SK-N-MC (cell line): ENCODE measurements around the gene BRAF.
"Not testable (repeated sequence)": the region's sequence is repeated elsewhere in the genome, so short reads cannot be mapped to it uniquely, and the experiment has no call there.

ENCODE experiments used
- DNase-seq: peaks from one replicate; pipeline ENCODE4 v3.0.0-alpha.2; 2011; ENCODE audit warnings: low read depth, low spot score
- H3K27ac ChIP-seq: fragments of 200-600 bp; sonication (generic); 2 replicates; pipeline ENCODE4 v1.5.1; 2016; ENCODE audit warnings: mixed run types
- H3K36me3 ChIP-seq: fragments of 200-600 bp; sonication (generic); 2 replicates; pipeline ENCODE4 v1.6.1; 2017; ENCODE audit warnings: antibody characterized with exemption, low read length, mixed read lengths; ENCODE audit not compliant: insufficient read depth
- H3K4me3 ChIP-seq: fragments of 200-600 bp; sonication (generic); 2 replicates; pipeline ENCODE4 v1.5.1; 2016
- H3K9ac ChIP-seq: fragments of 200-600 bp; sonication (generic); 2 replicates; pipeline ENCODE4 v1.8.0; 2017; ENCODE audit warnings: mixed run types, mixed read lengths; ENCODE audit not compliant: insufficient read length
- H3K9me3 ChIP-seq: fragments of 200-600 bp; sonication (generic); 2 replicates; pipeline ENCODE4 v1.6.1; 2017; ENCODE audit warnings: low read depth, mild to moderate bottlenecking, antibody characterized with exemption, low read length, moderate library complexity, mixed read lengths
- EZH2 ChIP-seq: fragments of 200-600 bp; sonication (generic); IDR thresholded peaks from one replicate; pipeline ENCODE4 v1.6.1; 2017; ENCODE audit warnings: antibody characterized with exemption
- FOXP2 ChIP-seq: optimal IDR thresholded peaks from 2 replicates; pipeline ENCODE3; 2011; ENCODE audit warnings: mild to moderate bottlenecking, moderate library complexity; ENCODE audit not compliant: insufficient read depth; ENCODE audit errors: extremely low read length, control extremely low read depth
- POLR2AphosphoS5 ChIP-seq: IDR thresholded peaks from 2 replicates; pipeline ENCODE4 v1.6.1; 2012; ENCODE audit warnings: mild to moderate bottlenecking, low read depth, low read length, borderline replicate concordance

Gene BRAF

GRCh38 chr7:140681766-140682165 lies 243.0 kb downstream of the BRAF start:
- no peaks in the 10 kb centered on the region for H3K9me3 ChIP-seq

GRCh38 chr7:140680886-140681285 lies 243.8 kb downstream of the BRAF start:
- no peak overlapping the region for H3K9ac ChIP-seq
- H3K27ac ChIP-seq: no peak overlapping the region
- TF ChIP-seq POLR2AphosphoS5: no peak
- TF ChIP-seq FOXP2: no peak
- TF ChIP-seq EZH2: no peak
- no peaks in the 10 kb centered on the region for H3K9me3 ChIP-seq
- no peak for DNase-seq
- H3K36me3 ChIP-seq: peaks cover 14% of the 10 kb centered on the region
- H3K4me3 ChIP-seq: no peak overlapping the region

More at GRCh38 chr7:140681766-140682165, 243.0 kb downstream of the BRAF start:
- no peak for DNase-seq
- Histone ChIP-seq H3K27ac (no peak overlapping the region), H3K36me3 (peaks cover 10% of the 10 kb centered on the region), H3K9ac (no peak overlapping the region), H3K4me3 (no peak overlapping the region)
- TF ChIP-seq EZH2 (no peak), FOXP2 (no peak)

GRCh38 chr7:140679186-140679585 lies 245.5 kb downstream of the BRAF start:
- Histone ChIP-seq H3K4me3 (no peak overlapping the region), H3K9ac (no peak overlapping the region), H3K9me3 (no peaks in the 10 kb centered on the region), H3K27ac (no peak overlapping the region), H3K36me3 (peaks cover 14% of the 10 kb centered on the region)
- TF ChIP-seq FOXP2: no peak
- TF ChIP-seq EZH2: no peak
- no peak for TF ChIP-seq POLR2AphosphoS5
- no peak for DNase-seq

DNA sequence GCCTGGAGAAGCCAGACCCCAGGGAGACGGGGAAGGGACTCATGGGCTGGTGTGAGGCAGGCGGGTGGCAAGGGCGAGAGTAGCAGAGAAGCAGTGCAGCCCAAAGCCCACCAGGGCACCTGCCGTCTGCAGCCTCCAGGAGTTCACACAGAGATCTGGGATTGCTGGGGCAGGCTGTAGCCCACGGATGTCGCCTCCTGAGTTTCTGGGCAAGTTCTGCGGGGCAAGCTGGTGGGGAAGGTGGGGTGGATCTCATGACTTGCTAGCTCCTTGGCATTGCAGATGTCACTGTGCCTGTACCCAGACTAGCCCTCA lies 246.0 kb downstream of the BRAF start:
- Histone ChIP-seq H3K36me3 (peaks cover 14% of the 10 kb centered on the region), H3K9me3 (no peaks in the 10 kb centered on the region), H3K9ac (no peak overlapping the region), H3K27ac (no peak overlapping the region), H3K4me3 (no peak overlapping the region)
- DNase-seq: no peak
- no peak for TF ChIP-seq POLR2AphosphoS5
- TF ChIP-seq EZH2: no peak
- TF ChIP-seq FOXP2: no peak

DNA sequence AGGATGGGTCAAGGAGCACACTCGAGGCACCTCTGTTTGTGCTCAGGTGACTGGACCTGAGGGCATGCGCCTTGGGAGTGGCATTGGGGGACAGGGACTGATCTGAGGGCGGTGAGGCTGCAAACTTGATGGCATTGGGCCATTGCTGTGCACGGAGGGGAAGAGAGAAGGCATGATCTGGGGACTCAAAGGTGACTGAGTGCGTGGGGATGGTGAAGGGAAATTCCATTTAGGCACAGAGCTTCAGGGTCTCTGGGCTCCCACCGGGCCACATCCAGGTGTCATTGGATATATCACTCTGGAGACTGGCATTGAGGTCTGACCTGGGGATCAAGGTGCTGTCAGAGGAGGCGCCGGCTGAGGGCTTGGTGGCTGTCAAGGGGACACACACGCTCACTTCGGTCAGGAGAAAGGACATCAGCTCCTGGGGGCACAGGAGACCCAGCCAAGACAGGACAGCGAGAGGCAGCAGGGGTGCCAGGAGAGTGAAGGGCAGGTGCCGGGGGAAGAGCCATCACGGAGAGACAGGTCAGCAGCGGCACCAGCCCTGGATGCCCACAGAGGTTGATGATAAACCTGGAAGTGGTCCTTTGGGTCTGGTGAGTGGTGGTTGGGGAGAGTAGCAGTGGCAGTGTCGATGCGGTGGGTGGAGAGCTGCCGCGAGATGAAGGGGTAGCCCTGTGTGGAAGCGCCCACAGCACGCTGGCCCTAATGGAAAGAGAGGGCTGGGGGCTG lies 246.5 kb downstream of the BRAF start:
- DNase-seq: no peak
- Histone ChIP-seq H3K36me3 (peaks cover 14% of the 10 kb centered on the region), H3K27ac (no peak overlapping the region), H3K4me3 (no peak overlapping the region), H3K9ac (no peak overlapping the region), H3K9me3 (no peaks in the 10 kb centered on the region)
- no peak for TF ChIP-seq FOXP2
- no peak for TF ChIP-seq POLR2AphosphoS5
- no peak for TF ChIP-seq EZH2

- Histone ChIP-seq H3K9ac (no peak overlapping the region), H3K36me3 (peaks cover 14% of the 10 kb centered on the region), H3K9me3 (no peaks in the 10 kb centered on the region), H3K27ac (no peak overlapping the region), H3K4me3 (no peak overlapping the region)
- no peak for DNase-seq
- TF ChIP-seq FOXP2 (no peak), POLR2AphosphoS5 (no peak), EZH2 (no peak)
Observed at GRCh38 chr7:140677496-140677895, 247.2 kb downstream of the BRAF start.

DNA sequence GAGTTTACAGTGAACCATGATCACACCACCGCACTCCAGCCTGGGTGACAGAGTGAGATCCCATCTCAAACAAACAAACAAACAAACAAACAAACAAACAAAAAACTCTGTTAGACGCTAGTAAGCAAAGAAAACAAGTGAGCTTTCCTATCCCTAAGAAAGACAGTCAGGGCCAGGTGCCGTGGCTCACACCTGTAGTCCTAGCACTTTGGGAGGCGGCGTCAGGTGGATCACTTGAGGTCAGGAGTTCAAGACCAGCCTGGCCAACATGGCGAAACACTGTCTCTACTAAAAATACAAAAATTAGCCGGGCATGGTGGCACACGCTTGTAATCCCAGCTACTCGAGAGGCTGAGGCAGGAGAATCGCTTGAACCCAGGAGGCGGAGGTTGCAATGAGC lies 247.8 kb downstream of the BRAF start:
- not testable (repeated sequence) for H3K9me3 ChIP-seq, H3K9ac ChIP-seq, H3K4me3 ChIP-seq, H3K27ac ChIP-seq, DNase-seq
- peaks cover 14% of the 10 kb centered on the region for H3K36me3 ChIP-seq

DNA sequence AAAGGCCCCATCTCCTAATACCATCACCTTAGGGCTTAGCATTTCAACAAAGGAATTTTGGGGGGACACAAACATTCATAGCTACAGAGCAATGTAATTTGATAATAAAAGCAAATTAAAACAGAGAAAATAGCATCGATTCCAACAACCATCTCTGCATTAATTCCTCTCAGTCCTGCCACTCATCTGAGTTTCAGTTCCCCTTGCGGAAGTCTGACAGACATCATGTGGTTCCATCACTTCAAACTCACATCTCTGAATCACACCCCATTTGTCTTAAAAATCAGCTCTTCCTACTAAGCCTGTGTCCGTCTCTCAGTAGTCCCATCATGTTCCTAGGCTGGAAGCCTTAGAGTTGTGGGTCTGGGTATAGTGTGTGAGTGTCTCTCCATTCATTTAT lies 248.4 kb downstream of the BRAF start:
- H3K9me3 ChIP-seq: no peaks in the 10 kb centered on the region
- H3K27ac ChIP-seq: no peak overlapping the region
- no peak overlapping the region for H3K9ac ChIP-seq
- TF ChIP-seq POLR2AphosphoS5 (no peak), FOXP2 (no peak), EZH2 (no peak)
- H3K4me3 ChIP-seq: no peak overlapping the region
- peaks cover 14% of the 10 kb centered on the region for H3K36me3 ChIP-seq
- no peak for DNase-seq

GRCh38 chr7:140675726-140676125 lies 249.0 kb downstream of the BRAF start:
- no peak for DNase-seq
- TF ChIP-seq POLR2AphosphoS5: no peak
- no peak for TF ChIP-seq EZH2
- TF ChIP-seq FOXP2: no peak
- H3K27ac ChIP-seq: no peak overlapping the region
- H3K36me3 ChIP-seq: peaks cover 11% of the 10 kb centered on the region
- H3K4me3 ChIP-seq: no peak overlapping the region
- no peak overlapping the region for H3K9ac ChIP-seq
- H3K9me3 ChIP-seq: no peaks in the 10 kb centered on the region
